Measurements from ENCODE around the gene MYDGF. TPM values are rescaled to one million over a fixed set of nuclear protein-coding genes. Genes with fewer than 3 reads are reported as not detected.

The MYDGF gene
- total RNA-seq, 4 donors from 2014 or later = 33.2 to 52.5 (median 41.5) TPM

- TF ChIP-seq POLR2A (IDR thresholded peaks at IDR 0.05) = no peak
- Histone ChIP-seq H3K27me3 (peaks cover 0 to 61% (median 0%) of the 10 kb centered on the region in 4 donors), H3K36me3 (no peaks in the 10 kb centered on the region), H3K4me3 (no peak overlapping the region), H3K9me3 (no peaks in the 10 kb centered on the region), H3K27ac (no peak overlapping the region), H3K4me1 (no peaks in the 10 kb centered on the region)
- intact Hi-C loops (cut with DNase I) = no loop called here
- 38 to 50% methylated on average over 6 of the region's 6 CpGs for WGBS, 2 donors
- no peak for DNase-seq
Measured at GRCh38 chr19:4624733-4625362, 45.3 kb downstream of the MYDGF start.

GRCh38 chr19:4624301-4624700 lies 45.8 kb downstream of the MYDGF start:
- no peaks in the 10 kb centered on the region for H3K4me1 ChIP-seq
- TF ChIP-seq CTCF (IDR thresholded peaks at IDR 0.05) = no peak
- no peak for TF ChIP-seq POLR2A (IDR thresholded peaks at IDR 0.05)
- H3K27me3 ChIP-seq = peaks cover 0 to 66% (median 0%) of the 10 kb centered on the region in 4 donors
- no peaks in the 10 kb centered on the region for H3K9me3 ChIP-seq
- WGBS, 2 donors = 69 to 73% methylated on average over 5 of the region's 5 CpGs
- intact Hi-C loops (cut with DNase I) = no loop called here
- H3K27ac ChIP-seq = no peak overlapping the region
- H3K36me3 ChIP-seq = no peaks in the 10 kb centered on the region
- no peak for DNase-seq
- no peak overlapping the region for H3K4me3 ChIP-seq

GRCh38 chr19:4622695-4623421 lies 47.3 kb downstream of the MYDGF start:
- DNase-seq = no peak
- TF ChIP-seq CTCF (IDR thresholded peaks at IDR 0.05) = no peak
- TF ChIP-seq POLR2A (IDR thresholded peaks at IDR 0.05) = no peak
- no peak overlapping the region for H3K27ac ChIP-seq
- no peaks in the 10 kb centered on the region for H3K36me3 ChIP-seq
- intact Hi-C loops (cut with DNase I) = no loop called here
- WGBS, 2 donors = 27 to 48% methylated on average over 11 to 12 of the region's 12 CpGs
- H3K4me1 ChIP-seq = no peaks in the 10 kb centered on the region
- H3K27me3 ChIP-seq = peaks cover 0 to 57% (median 0%) of the 10 kb centered on the region in 4 donors
- H3K4me3 ChIP-seq = no peak overlapping the region
- no peaks in the 10 kb centered on the region for H3K9me3 ChIP-seq

GRCh38 chr19:4620675-4621074 lies 49.5 kb downstream of the MYDGF start:
- Histone ChIP-seq H3K27me3 (peaks cover 0 to 46% (median 0%) of the 10 kb centered on the region in 4 donors), H3K9me3 (no peaks in the 10 kb centered on the region), H3K36me3 (no peaks in the 10 kb centered on the region), H3K27ac (no peak overlapping the region), H3K4me1 (no peaks in the 10 kb centered on the region), H3K4me3 (no peak overlapping the region)
- DNase-seq = no peak
- 31 to 58% methylated on average over 1 to 2 of the region's 2 CpGs for WGBS, 2 donors
- TF ChIP-seq POLR2A (IDR thresholded peaks at IDR 0.05) (no peak), CTCF (IDR thresholded peaks at IDR 0.05) (no peak)
- intact Hi-C loops (cut with DNase I) = no loop called here

- H3K27me3 ChIP-seq = peaks cover 0 to 46% (median 0%) of the 10 kb centered on the region in 4 donors
Measured at GRCh38 chr19:4619668-4620294, 50.4 kb downstream of the MYDGF start.

More at GRCh38 chr19:4619668-4620294, 50.4 kb downstream of the MYDGF start:
- intact Hi-C loops (cut with DNase I) = no loop called here
- WGBS, 2 donors = 62 to 75% methylated on average over 4 to 10 of the region's 17 CpGs
- Histone ChIP-seq H3K36me3 (no peaks in the 10 kb centered on the region), H3K27ac (no peak overlapping the region), H3K9me3 (no peaks in the 10 kb centered on the region), H3K4me3 (no peak overlapping the region), H3K4me1 (no peaks in the 10 kb centered on the region)
- TF ChIP-seq POLR2A (IDR thresholded peaks at IDR 0.05) (no peak), CTCF (IDR thresholded peaks at IDR 0.05) (no peak)
- DNase-seq = no peak

Data from esophagus squamous epithelium (tissue), 5 donors.